HG03095 (cell line): Measurements from ENCODE around the gene MOGAT1.
"Not testable (repeated sequence)": the region's sequence is repeated elsewhere in the genome, so short reads cannot be mapped to it uniquely, and the experiment has no call there.

Experiments used
- ATAC-seq: cut with Tn5 transposase; IDR thresholded peaks from one replicate; pipeline ENCODE4 v1.9.1; 2021; ENCODE audit warnings: moderate library complexity; ENCODE audit not compliant: unreplicated experiment

MOGAT1 gene

DNA sequence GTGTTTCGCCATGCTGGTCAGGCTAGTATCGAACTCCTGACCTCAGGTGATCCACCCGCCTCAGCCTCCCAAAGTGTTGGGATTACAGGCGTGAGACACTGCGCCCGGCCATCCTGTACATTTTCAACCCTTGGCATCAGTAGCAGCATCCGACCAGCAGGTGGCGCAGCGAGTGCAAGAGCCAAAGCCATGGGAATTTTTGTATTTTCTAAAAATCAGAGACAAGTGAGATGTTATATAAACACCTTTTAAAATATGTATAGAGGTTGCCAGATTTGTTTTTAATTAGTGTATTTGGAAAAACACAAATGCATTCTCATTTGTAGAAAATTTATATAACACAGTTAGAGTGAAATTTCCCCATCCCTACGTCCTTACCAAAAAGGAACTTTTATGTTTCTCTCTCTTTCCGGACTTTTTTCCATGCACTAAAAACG, 36.8 kb downstream of the MOGAT1 start:
- no peak for ATAC-seq

DNA sequence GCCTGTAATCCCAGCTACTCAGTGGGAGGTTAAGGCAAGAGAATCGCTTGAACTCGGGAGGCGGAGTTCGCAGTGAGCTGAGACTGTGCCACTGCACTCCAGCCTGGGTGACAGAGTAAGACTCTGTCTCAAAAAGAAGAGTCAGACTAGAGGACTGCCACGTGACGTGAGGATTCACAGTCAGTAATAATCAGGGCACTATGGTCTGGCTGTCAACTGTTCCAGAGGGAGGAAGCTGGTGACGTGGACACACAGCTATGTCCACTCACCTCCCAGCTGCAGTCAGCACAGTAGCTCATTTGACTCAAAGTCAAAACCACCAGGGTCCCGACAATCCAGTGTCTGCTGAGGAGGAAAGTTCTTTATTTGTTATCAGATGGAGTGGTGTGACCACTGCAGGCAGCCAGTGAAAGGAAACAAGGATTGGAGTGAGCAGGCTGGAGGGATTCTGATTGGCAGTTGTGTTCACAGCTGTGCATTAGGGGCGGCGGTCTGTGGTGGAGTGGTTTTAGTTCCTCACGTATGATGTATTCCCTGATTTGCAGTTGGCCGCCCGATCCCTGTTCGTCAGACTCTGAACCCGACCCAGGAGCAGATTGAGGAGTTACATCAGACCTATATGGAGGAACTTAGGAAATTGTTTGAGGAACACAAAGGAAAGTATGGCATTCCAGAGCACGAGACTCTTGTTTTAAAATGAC, 37.9 kb downstream of the MOGAT1 start:
- peak; percentile 61 for ATAC-seq

DNA sequence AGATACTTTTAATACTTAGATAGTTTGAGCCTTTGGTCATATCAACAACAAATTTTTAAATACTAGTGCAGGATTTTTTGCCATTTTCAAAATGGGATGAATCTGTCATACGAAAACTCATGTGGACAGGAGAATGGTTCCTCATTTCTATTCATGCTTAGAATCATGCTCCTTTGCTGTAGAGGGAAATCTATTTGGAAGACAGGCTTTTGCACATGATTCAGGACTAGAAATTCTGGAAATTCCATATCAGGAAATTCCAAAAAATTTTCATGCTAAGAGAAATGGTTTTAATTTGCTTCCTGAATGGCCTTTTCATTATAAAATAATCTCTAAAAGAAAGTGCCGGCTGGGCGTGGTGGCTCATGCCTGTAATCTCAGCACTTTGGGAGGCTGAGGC, 39.3 kb downstream of the MOGAT1 start:
- no peak for ATAC-seq

DNA sequence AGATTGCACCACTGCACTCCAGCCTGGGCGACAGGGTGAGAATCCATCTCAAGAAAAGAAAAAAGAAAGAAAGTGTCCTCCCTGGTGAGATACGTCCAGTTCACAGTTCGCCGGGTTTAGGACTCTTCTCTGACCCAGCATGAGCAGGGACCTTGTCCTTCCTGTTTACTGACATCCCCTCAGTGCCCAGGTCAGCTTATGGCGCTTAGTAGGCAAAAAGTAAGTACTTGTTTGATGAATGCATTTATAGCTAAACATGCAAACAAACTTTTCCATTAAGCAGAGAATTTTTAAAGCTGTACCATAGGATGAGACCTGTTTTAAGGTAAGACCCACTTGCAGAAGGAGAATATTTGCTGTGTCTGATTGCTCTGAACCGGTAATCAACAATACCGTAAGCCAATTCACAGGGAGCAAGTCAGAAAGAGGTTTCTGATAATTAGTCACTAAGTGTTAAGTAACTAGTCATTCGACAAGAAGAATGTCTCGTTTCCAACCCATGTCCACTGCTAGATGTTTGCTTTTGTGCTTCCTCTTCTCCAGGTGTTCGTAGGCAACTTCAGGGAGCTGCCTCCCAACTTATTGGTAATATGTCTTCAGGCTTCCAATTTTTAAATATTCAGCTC, 40.0 kb downstream of the MOGAT1 start:
- no peak for ATAC-seq

DNA sequence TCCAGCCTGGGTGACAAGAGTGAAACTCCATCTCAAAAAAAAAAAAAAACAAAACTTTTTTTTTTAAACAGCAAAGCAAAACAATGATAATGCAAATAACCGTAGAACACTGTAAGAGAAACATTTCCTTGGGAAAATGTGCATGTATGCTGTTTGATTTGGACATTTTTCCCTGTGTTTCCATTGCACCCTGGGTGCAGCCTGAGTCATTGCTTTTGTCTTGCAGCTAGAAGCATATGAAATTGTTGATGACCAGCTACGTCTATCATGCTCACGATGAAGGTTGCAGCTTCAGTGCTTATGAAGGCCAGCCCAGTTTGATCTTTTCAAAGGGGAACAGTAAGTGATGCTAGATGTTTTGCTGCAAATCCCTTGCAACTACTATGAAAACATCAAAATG, 41.5 kb downstream of the MOGAT1 start:
- no peak for ATAC-seq

DNA sequence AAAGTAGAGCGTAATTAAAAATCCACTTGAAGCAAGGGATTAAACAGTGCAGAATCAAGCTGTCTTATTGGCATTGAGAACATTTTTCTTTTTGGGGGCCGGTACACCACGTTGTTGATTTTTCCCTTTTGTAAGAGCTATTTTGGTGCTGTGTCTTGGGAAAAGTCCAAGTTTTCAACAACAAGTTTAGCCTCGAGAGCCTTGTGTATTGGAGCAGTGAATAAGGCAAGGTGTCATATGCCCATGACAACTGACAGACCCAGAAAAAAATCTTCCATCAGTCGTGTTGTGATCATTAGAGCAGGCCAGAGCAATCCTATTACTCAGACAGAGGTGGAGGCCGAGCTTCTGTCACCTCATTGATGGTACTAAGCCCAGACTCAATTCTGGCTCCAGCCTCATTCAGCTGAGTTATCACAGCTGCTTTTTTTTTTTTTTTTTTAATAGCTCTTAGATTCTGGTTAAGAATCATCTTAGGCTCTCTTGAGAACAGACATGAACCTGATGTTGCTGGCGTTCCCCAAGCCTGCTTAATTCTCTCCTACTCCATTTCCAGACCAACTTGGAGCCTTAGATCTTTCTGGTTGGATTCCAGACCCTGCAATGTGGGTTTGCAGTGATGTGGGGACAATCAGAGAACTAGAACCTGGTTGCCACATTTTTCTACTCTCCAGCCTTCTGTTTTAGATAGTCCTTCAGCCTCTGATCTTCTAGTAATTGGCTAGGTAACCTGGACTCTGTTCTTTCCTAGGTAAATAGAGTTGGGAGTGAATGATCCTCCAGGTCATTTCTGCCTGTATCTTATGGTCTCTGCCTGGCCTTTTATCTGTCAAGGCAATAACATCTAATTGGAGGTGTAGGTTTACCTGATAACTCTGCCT, 43.1 kb downstream of the MOGAT1 start:
- no peak for ATAC-seq

DNA sequence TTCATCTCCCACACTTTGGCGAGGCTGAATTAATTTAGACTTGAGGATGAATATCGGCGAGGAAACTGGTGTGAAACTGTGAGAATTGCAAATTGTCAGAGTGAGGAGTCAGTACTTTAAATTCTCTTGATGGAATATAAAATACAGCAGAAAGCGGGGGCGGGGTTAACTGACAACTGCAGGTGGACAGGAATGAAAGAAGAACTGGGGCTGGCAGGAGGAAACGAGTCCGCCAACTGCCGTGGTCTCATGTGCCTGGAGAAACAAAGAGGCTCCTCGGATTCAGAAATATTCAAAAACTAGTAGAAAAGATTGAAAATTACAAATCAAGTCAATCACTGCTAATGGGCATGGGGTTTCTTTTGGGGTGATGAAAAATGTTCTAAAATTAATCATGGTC, 44.3 kb downstream of the MOGAT1 start:
- ATAC-seq, result no peak

DNA sequence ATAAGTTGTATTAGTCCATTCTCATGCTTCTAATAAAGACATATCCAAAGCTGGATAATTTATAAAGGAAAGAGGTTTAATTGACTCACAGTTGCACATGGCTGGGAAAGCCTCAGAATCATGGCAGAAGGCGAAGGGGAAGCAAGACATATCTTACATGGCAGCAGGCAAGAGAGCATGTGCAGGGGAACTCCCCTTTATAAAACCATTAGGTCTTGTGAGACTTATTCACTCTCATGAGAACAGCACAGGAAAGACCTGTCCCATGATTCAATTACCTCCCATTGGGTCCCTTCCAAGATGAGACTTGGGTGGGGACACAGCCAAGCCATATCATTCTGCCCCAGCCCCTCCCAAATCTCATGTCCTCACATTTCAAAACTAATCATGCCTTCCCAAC, 48.3 kb downstream of the MOGAT1 start:
- ATAC-seq, result not testable (repeated sequence)

DNA sequence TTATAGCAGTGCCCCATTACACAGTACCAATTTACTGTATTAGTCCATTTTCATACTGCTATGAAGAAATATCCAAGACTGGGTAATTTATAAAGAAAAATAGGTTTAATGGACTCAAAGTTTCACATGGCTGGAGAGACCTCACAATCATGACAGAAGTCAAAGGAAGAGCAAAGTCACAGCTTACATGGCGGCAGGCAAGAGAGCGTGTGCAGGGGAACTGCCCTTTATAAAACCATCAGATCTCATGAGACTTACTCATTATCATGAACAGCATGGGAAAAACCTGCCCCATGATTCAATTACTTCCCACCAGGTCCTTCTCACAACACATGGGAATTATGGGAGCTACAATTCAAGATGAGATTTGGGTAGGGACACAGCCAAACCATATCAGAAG, 50.1 kb downstream of the MOGAT1 start:
- ATAC-seq, result not testable (repeated sequence)

DNA sequence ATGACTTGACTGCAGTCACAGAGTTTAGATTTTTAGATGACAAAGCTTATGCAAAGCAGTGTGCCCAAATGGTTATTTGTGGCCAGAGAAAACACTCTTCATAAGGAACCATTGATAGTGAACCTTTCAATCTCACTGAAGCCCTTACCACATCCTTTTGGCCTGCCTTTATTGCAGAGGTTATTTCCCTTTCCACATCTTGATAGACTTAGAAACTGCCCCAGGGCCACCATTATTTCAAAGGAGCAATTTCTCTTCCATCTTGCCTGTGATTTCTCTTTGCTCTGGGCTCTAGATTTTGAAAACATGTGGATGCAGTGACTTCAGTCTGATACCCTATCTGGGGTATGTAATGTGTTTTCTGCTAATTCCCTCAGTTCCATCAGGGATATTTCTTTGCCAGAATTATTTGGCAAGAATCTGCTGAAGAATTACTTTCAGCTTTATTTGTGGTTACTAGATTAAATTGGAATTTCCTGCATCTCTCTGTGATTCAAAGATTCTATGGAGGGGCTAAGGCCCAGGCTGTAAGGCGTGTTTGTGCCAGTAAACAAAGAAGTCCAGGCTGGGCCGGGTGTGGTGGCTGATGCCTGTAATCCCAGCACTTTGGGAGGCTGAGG, 51.0 kb downstream of the MOGAT1 start:
- ATAC-seq, result peak; percentile 97

DNA sequence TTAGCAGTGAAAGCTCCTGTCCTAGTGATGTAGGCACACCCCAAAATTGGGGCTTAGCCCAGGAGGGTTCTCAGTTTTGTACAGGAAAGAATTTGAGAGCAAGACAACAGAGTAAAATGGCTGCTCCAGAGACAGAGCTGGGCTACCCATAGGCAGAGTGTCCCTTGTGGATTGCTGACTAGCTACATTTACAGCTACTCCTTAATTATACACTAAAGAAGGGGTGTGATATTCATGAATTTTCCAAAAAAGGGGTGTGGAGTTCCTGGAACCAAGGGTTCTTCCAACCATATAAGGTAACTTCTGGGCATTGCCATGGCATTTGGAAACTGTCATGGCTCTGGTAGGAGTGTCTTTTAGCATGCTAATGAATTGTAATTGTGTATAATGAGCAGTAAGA, 52.8 kb downstream of the MOGAT1 start:
- no peak for ATAC-seq

DNA sequence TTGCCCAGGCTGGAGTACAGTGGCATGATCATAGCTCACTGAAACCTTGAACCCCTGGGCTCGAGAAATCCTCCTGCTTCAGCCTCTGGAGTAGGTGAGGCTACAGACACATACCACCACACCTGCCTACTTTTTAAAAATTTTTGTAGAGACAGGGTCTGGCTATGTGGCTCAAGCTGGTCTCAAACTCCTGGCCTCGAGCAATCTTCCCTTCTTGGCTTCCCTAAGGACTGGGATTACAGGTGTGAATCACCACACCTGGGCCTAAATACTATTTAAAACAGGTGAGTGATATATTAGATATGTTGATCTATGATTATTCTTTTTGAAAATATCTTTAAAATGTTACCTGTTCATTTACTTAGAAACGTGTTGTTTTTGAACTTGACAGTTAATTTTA, 57.2 kb downstream of the MOGAT1 start:
- ATAC-seq, result no peak

DNA sequence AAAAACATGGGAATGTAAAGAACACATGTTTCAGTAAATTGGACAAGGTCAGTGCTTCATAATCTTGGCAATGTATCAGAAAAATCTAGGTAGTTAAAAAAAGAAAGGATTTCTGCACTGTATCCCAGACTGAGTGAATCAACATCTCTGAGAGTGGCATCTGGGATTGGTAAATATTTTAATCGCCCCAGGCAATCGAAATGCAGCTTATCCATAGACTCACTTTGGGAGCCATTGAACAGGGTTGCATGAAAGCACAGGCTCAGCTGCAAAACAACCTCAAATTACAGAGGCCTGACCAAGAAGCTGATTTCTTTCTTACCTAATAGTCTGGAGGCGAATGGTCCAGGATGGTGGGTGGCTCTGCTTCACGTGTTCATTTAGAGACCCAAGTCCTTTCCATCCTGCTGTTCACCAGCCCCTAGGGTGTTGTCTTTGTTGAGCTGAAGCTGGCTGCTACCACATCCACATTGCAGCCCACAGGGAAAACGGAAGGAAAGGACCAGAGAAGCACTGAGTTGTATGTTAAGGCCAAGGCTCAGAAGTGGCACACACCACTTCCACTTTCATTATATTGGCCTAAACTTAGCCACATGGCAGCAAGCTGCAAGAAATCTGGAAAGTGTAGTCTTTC, 59.0 kb downstream of the MOGAT1 start:
- ATAC-seq, result peak; percentile 39

DNA sequence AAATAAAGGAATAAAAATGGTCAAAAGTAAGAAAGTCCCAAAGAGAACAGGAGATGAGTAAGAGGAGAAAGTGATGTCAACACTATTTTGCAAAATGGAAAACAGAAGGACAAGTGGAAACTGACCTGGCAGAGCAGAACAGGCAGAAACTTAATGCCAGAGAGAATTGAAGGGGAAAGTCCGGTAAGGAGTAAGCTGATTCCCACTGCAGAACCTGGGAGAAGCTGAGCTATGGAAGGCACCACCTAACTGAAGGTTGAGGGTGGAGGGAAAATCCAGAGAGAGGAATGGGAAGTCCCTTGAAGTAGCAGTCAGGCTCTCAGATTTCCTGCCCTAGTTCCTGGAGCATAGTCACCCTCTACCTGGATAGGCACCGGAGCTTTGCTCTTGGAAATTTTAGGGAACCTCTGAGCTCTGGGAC, 59.8 kb downstream of the MOGAT1 start:
- no peak for ATAC-seq

DNA sequence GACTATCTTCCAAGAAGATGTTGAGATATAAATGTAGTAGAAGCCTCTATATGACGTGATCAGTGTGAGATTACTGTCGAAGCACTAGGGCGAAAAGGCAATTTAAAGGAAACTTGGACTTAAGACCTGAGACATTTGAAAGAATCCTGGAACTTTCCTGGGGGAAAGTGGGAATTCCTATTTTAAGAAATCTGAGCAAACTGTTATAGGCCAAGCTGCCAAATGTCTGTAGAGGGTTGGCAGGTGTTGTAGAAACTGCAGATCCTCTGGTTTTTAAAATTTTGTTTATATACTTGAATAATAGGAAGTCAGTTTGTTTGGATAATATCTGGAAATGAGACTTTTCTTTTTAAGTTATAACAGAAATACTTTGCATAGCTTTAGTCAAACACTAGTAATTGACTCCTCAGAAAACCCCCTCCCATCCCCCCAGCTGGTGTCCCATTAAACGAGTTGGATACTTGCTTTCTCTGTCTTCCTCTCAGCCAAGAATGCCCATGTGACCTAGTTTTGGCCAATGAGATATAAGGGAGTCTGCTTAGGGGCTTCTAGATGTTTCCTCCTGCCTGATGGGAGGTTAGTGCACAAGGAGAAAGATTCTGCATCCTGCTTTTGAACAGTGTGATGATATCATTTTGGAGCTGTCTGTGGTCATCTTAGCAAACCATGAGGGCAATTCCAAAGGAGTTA, 61.2 kb downstream of the MOGAT1 start:
- no peak for ATAC-seq

DNA sequence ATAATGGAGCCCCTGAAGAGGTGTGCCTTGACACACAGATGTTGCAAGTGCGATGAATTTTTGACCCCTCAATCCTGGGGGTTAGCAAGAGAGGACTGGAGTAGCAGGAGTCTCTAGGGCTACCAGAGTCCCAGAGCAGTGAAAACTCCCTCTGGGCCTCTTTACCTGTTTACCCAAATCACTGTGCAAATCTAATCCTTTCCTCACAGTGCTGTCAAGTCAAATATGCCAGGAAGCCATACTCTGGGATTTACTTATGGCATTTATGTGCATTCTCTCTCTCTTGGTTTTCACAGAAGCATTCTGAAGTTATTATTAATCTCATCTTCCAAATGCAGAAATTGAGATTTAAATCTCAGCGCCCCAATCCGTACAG, 62.0 kb downstream of the MOGAT1 start:
- no peak for ATAC-seq

DNA sequence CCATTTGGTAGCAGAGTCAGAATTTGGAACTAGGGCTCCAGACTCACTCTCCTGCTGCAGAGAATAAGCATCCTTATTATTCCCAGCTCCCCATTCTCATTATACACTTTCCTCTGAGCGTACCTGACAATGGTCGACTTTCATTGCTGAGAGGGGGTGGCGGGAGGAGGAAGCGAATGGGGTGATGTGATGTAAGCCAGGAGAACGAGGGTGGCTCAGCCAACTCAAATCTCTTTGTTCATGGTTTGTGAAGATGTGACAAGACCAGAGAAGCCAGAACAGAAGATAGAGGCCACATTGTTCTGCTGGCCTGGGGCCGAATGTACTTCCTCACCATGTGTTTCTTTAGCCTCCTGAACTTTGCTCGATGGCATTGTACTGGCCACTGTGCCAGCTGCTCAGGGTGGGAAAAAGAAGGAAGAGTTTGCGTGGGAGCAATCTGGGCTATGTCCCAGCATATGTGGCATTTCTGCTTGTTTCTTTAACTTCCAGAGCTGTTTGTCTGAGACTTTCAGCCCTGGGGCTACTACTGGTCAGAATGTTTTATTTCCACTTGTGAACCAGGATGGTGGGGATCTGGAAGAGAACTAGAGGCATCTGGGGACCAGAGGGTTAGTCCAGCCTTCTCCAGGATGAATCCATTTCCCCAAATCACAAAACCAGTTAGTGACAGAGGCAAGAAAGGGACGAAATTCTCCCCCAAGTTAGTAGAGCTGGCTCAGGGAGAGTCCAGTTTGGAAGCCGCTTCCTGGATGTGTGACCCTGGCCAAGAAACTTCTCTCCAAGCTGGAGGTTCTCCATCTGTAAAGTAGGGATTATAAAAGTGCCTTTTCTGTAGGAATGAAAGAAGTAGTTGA, 62.6 kb downstream of the MOGAT1 start:
- no peak for ATAC-seq

DNA sequence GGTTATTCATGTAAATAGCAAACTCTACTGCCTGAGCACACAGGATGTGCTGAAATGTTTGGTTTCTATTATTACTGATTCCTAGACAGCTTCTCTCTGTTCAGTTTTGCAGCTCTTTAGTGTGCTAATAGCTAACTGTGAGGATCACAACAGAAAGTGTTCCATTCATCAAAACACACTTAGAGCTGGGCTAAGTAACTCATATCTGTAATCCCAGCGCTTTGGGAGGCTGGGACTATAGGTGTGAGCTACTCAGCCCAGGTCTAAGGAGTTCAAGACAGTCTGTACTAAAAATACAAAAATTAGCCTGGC, 63.2 kb downstream of the MOGAT1 start:
- ATAC-seq, result peak; percentile 84

DNA sequence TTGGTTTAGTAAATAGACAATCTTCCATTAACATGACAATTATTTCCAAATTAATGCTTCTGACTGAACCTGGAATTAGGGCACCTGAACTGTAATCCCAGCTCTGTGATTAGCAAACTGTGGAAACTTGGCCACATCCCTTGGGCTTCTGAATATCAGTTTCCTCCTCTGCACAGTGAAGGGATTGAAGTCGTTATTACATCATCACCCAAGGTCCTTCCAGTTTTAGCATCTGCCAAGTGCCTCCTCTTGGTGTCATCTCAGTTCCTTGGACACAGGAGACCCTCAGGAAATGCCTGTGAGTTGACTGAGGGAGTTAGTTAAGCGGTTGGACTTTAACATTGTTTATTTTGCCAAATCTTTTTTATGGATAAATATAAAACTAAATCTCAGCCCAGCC, 64.8 kb downstream of the MOGAT1 start:
- ATAC-seq, result no peak

DNA sequence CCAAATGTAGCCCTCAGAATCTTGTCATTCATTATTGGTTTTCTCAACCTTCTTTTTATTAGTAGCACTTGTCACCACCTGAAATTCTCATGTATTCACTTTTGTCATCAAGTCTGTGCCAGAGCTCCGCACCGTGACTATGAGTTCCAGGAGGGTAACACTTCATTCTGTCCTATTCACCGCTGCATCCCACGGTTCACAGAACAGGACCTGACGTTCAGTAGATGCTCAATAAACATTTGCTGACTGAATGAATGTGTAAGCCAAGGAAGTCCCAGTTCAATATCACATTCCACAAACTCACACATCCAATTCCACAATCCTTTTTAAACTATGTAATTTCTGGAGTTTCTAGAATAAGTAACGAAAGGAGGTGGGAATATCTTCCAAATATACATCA, 65.5 kb downstream of the MOGAT1 start:
- no peak for ATAC-seq
